NT2/D1 (cell line): ENCODE results near the gene SLC8A1.

Source experiments
- YY1 ChIP-seq: IDR thresholded peaks from 2 replicates; pipeline ENCODE4 v1.6.1; 2011; ENCODE audit not compliant: insufficient read length, insufficient read depth
- ZNF274 ChIP-seq: IDR thresholded peaks from 2 replicates; pipeline ENCODE4 v1.6.1; 2011; ENCODE audit warnings: mild to moderate bottlenecking, low read depth, low read length

DNA sequence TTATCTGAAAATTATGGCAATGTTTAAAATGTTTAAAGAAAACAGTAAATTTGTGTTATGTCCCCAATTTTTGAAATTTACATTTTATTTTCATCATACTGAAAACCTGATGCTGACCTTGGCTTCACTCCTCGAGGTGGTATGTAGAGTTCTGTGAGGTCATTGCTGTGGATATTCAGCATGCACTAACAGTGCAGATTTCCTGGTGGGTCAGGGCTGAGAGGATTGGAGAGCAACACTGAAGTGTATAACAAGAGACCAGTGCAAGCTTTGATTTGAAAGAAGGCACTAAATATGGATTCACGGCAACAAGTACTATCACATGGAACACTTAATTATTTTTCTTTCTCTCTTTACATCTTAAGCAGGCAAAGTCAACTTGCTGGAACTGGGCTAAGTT lies 134.1 kb downstream of the SLC8A1 start:
- TF ChIP-seq ZNF274 (no peak), YY1 (no peak)
